Measurements from ENCODE around the gene NRXN3. TPM values are rescaled to one million over a fixed set of nuclear protein-coding genes. Genes with fewer than 3 reads are reported as not detected.
A peak's percentile ranks its signal among the peaks of the same experiment; 100 is the strongest.

Gene NRXN3
- polyA plus RNA-seq, 6 donors from 2014 or later = not detected

GRCh38 chr14:79418649-79419415 lies 1248.7 kb downstream of the NRXN3 start:
- no peak overlapping the region for H3K27ac Mint-ChIP-seq
- no peak overlapping the region for H3K4me3 Mint-ChIP-seq
- H3K27me3 Mint-ChIP-seq = no peaks in the 10 kb centered on the region

GRCh38 chr14:79419571-79420327 lies 1249.6 kb downstream of the NRXN3 start:
- ATAC-seq (ENCODE audit: low read depth in 2 of 2) (no peak), DNase-seq (no peak)
- no peak overlapping the region for H3K27ac Mint-ChIP-seq
- no peaks in the 10 kb centered on the region for H3K4me1 Mint-ChIP-seq
- H3K36me3 Mint-ChIP-seq = no peaks in the 10 kb centered on the region
- no peak overlapping the region for H3K4me3 Mint-ChIP-seq
- no peaks in the 10 kb centered on the region for H3K27me3 Mint-ChIP-seq
- H3K9me3 Mint-ChIP-seq = peaks cover 0 to 6% (median 0%) of the 10 kb centered on the region in 7 donors

More at GRCh38 chr14:79418649-79419415, 1248.7 kb downstream of the NRXN3 start:
- no peak for DNase-seq
- Mint-ChIP-seq H3K36me3 (no peaks in the 10 kb centered on the region), H3K4me1 (no peaks in the 10 kb centered on the region), H3K9me3 (peaks cover 0 to 6% (median 0%) of the 10 kb centered on the region in 7 donors)
- ATAC-seq (ENCODE audit: low read depth in 2 of 2) = no peak

- no peak overlapping the region for H3K27ac Mint-ChIP-seq
- DNase-seq (no peak), ATAC-seq (ENCODE audit: low read depth in 2 of 2) (no peak)
- H3K4me1 Mint-ChIP-seq = no peaks in the 10 kb centered on the region
- no peaks in the 10 kb centered on the region for H3K36me3 Mint-ChIP-seq
- H3K9me3 Mint-ChIP-seq = peaks cover 0 to 6% (median 1%) of the 10 kb centered on the region in 7 donors
- no peak overlapping the region for H3K4me3 Mint-ChIP-seq
- H3K27me3 Mint-ChIP-seq = no peaks in the 10 kb centered on the region
Observed at GRCh38 chr14:79420725-79421124, 1250.6 kb downstream of the NRXN3 start.

DNA sequence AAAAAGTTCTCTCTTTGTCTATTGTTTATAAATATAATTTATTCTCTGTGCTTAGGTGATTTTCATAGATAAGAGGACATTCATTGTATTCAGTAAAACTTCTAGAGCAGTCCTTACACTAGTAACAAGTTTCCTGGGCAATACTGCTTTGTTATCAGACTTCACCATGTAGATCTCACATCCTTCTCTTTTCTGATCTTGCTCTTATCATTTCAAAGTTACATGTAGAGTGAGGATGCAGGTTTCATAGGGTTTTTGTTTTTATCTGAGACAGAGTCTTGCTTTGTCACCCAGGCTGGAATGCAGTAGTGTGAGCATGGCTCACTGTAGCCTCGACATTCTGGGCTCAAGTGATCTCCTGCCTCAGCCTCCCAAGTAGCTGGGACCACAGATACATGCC lies 1251.6 kb downstream of the NRXN3 start:
- Mint-ChIP-seq H3K27me3 (no peaks in the 10 kb centered on the region), H3K4me3 (no peak overlapping the region), H3K27ac (no peak overlapping the region), H3K4me1 (no peaks in the 10 kb centered on the region), H3K9me3 (peaks cover 0 to 5% (median 1%) of the 10 kb centered on the region in 7 donors), H3K36me3 (no peaks in the 10 kb centered on the region)
- ATAC-seq (ENCODE audit: low read depth in 2 of 2) (no peak), DNase-seq (no peak)

DNA sequence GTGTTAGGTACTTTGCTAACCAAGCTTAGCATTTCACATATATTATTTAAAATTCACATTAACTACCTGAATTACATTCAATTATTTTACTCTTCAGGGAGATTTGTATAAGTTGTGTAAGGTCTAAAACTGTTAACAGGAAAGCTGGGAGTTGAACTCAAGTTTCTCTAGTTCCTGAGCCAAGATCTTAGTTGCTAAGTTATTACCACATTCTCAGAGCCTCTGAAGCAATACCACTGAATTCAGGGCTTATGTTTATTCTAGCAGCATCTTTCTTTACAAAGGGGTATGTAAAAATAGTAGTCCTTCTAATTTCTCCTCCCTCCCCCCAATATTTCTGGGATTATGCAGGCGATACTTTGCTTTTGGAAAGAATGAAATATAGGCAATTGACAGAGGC lies 1254.3 kb downstream of the NRXN3 start:
- H3K9me3 Mint-ChIP-seq = peaks cover 0 to 5% (median 0%) of the 10 kb centered on the region in 7 donors
- ATAC-seq (ENCODE audit: low read depth in 2 of 2) (no peak), DNase-seq (no peak)
- no peaks in the 10 kb centered on the region for H3K36me3 Mint-ChIP-seq
- H3K4me1 Mint-ChIP-seq = no peaks in the 10 kb centered on the region
- H3K4me3 Mint-ChIP-seq = no peak overlapping the region
- no peak overlapping the region for H3K27ac Mint-ChIP-seq
- no peaks in the 10 kb centered on the region for H3K27me3 Mint-ChIP-seq

GRCh38 chr14:79426103-79426755 lies 1256.1 kb downstream of the NRXN3 start:
- DNase-seq = no peak
- Mint-ChIP-seq H3K4me1 (no peaks in the 10 kb centered on the region), H3K4me3 (no peak overlapping the region), H3K36me3 (no peaks in the 10 kb centered on the region), H3K9me3 (peaks cover 0 to 5% (median 0%) of the 10 kb centered on the region in 7 donors), H3K27me3 (no peaks in the 10 kb centered on the region), H3K27ac (no peak overlapping the region)
- no peak for ATAC-seq (ENCODE audit: low read depth in 2 of 2)

- Mint-ChIP-seq H3K27me3 (no peaks in the 10 kb centered on the region), H3K4me3 (no peak overlapping the region), H3K36me3 (no peaks in the 10 kb centered on the region), H3K4me1 (no peaks in the 10 kb centered on the region), H3K27ac (peak overlapping the region in 1 of 6 donors; percentile 7), H3K9me3 (peaks cover 0 to 14% (median 5%) of the 10 kb centered on the region in 7 donors)
- no peak for ATAC-seq (ENCODE audit: low read depth in 2 of 2)
- DNase-seq = no peak
Observed at GRCh38 chr14:79432640-79433039, 1262.5 kb downstream of the NRXN3 start.

- H3K27me3 Mint-ChIP-seq = no peaks in the 10 kb centered on the region
- no peaks in the 10 kb centered on the region for H3K36me3 Mint-ChIP-seq
- H3K27ac Mint-ChIP-seq = no peak overlapping the region
- ATAC-seq (ENCODE audit: low read depth in 2 of 2) (no peak), DNase-seq (no peak)
- peaks cover 0 to 14% (median 5%) of the 10 kb centered on the region in 7 donors for H3K9me3 Mint-ChIP-seq
- H3K4me1 Mint-ChIP-seq = no peaks in the 10 kb centered on the region
- no peak overlapping the region for H3K4me3 Mint-ChIP-seq
Observed at GRCh38 chr14:79436335-79436734, 1266.2 kb downstream of the NRXN3 start.

GRCh38 chr14:79437951-79438350 lies 1267.8 kb downstream of the NRXN3 start:
- H3K36me3 Mint-ChIP-seq = no peaks in the 10 kb centered on the region
- DNase-seq (no peak), ATAC-seq (ENCODE audit: low read depth in 2 of 2) (no peak)
- H3K4me1 Mint-ChIP-seq = no peaks in the 10 kb centered on the region
- no peaks in the 10 kb centered on the region for H3K27me3 Mint-ChIP-seq
- peaks cover 0 to 14% (median 5%) of the 10 kb centered on the region in 7 donors for H3K9me3 Mint-ChIP-seq
- no peak overlapping the region for H3K27ac Mint-ChIP-seq
- H3K4me3 Mint-ChIP-seq = no peak overlapping the region

DNA sequence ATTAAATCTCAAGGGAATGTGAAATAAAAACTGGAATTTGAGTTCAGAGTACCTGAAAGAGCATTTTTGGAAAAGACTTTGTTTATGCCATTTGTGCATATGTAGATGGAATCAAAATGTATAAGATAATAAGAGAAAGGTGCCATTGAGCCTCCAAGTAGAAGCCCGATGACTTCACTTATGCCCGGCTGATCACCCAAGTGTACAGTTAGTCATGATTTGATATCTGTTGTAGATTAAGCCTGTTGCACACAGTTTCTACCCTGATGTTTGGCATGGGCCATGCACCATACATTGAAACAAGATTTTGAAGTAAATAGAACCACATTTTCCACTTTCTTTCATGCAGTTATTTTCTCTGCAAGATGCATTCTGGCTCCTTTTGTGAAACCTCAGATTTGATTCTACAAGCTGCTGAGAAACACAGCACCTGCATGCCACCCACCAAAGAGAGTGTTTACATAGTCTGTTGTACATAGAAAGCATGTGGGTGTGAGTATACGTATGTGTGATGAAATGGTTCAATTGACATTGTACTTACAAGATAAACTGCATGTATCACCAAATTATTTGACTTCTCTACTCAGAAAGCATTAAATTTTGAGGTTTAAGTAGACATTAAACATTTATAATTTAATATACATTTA lies 1268.6 kb downstream of the NRXN3 start:
- Mint-ChIP-seq H3K4me3 (no peak overlapping the region), H3K27me3 (no peaks in the 10 kb centered on the region), H3K9me3 (peaks cover 0 to 17% (median 6%) of the 10 kb centered on the region in 7 donors), H3K36me3 (no peaks in the 10 kb centered on the region), H3K4me1 (no peaks in the 10 kb centered on the region), H3K27ac (no peak overlapping the region)
- DNase-seq (no peak), ATAC-seq (ENCODE audit: low read depth in 2 of 2) (no peak)

DNA sequence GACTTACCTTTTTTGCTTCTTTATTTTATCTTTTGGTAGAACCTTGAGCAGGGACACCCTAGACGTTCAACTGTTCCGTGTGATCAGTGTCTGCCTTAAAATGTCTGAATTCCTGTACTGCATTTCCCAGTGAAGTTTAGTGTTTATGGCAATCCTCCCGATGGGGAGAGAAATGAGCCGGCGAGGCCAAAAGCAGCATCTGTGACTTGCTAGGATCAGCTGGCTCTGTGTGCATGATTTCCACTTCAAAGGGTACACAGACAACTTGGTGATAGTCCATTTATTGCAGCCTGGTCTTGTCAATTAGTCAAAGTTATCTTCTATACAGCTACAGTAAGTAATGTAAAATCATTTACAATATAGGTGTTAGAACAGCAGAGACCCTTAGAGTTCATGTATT lies 1272.6 kb downstream of the NRXN3 start:
- Mint-ChIP-seq H3K36me3 (no peaks in the 10 kb centered on the region), H3K4me1 (no peaks in the 10 kb centered on the region), H3K27me3 (no peaks in the 10 kb centered on the region), H3K27ac (no peak overlapping the region), H3K4me3 (no peak overlapping the region), H3K9me3 (peaks cover 0 to 5% (median 2%) of the 10 kb centered on the region in 7 donors)
- DNase-seq (no peak), ATAC-seq (ENCODE audit: low read depth in 2 of 2) (no peak)

GRCh38 chr14:79443602-79444001 lies 1273.4 kb downstream of the NRXN3 start:
- H3K27ac Mint-ChIP-seq = no peak overlapping the region
- H3K4me3 Mint-ChIP-seq = no peak overlapping the region
- DNase-seq = no peak
- no peaks in the 10 kb centered on the region for H3K4me1 Mint-ChIP-seq
- peaks cover 0 to 9% (median 2%) of the 10 kb centered on the region in 7 donors for H3K9me3 Mint-ChIP-seq
- no peaks in the 10 kb centered on the region for H3K36me3 Mint-ChIP-seq
- no peak for ATAC-seq (ENCODE audit: low read depth in 2 of 2)
- H3K27me3 Mint-ChIP-seq = no peaks in the 10 kb centered on the region

- Mint-ChIP-seq H3K4me3 (no peak overlapping the region), H3K4me1 (no peaks in the 10 kb centered on the region), H3K27me3 (no peaks in the 10 kb centered on the region), H3K9me3 (peaks cover 0 to 5% (median 0%) of the 10 kb centered on the region in 7 donors), H3K27ac (no peak overlapping the region), H3K36me3 (no peaks in the 10 kb centered on the region)
- ATAC-seq (ENCODE audit: low read depth in 2 of 2) (no peak), DNase-seq (no peak)
Observed at GRCh38 chr14:79448960-79449359, 1278.8 kb downstream of the NRXN3 start.

Data from naive B cell (primary cell).